ENCODE measurements around the gene GNB3.
"Not testable (repeated sequence)": the region's sequence is repeated elsewhere in the genome, so short reads cannot be mapped to it uniquely, and the experiment has no call there.

Gene GNB3

DNA sequence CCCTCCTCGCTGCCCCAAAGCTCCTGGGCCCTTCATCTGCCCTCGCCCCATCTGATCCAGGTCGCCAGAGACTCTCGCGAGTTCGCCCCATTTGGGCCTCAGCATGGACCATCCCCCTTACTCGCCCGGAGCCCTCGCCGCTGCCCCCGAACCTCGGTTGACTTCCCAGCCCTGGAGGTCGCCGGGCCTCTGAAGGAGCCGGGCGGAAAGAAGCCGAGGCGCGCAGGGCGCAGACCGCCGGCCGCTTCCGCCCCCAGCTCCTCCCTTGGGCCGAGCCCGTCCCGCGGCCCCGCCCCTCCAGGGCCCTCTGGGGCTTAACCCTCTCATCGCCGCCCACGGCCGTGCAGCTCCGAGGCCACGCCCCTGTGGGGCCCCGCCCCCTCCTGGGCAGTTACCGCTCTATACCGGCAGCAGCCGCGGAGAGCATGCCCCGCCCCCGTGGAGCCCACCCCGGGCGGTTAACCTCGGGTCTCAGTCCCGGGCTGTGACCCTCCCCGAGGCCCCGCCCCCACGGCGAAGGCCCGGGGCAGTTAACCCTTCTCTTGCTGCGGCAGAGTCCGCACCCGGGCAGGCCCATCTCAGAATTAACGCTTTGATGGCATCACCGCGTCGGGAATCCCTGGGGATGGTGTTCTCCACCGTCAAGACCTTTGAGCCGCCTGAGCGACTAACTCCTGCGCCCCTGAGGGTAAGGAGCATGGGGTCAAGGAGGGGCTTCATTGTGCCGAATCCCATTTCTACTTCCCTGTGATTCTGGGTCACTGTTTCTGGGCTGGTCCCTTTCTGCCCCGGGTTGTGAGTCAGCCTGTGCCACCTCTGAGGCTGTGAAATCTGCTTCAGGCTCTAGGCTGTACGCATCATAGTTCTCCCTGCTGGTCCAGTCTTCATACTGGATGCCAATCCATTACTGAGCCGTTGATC lies 32.6 kb downstream of the GNB3 start, which contains the start of gene SPSB2:
Gene SPSB2, minus strand, starts transcription at position 210 of the 921 bp plus-strand sequence. CDS start 402 bp downstream, outside the sequence.
- H3K4me3 ChIP-seq (ENCODE audit: low read depth, low read length), result peak within 1 kb of the TSS; percentile 72
- TF ChIP-seq, protein P1, sequence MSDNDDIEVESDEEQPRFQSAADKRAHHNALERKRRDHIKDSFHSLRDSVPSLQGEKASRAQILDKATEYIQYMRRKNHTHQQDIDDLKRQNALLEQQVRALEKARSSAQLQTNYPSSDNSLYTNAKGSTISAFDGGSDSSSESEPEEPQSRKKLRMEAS (IDR thresholded peaks at IDR 0.05; ENCODE audit: low read depth, low read length), result peak; percentile 44; the same call in 1 of the 2 replicates
- TF ChIP-seq POLR2A (IDR thresholded peaks at IDR 0.05; ENCODE audit: extremely low read depth, insufficient read length) (peak; percentile 34), MYC (IDR thresholded peaks at IDR 0.05; ENCODE audit: low read depth, low read length) (peak; percentile 58), CTCF (IDR thresholded peaks at IDR 0.05; ENCODE audit: low read depth, low read length) (no peak)
- peak; percentile 97 for DNase-seq (ENCODE audit: low read depth)

DNA sequence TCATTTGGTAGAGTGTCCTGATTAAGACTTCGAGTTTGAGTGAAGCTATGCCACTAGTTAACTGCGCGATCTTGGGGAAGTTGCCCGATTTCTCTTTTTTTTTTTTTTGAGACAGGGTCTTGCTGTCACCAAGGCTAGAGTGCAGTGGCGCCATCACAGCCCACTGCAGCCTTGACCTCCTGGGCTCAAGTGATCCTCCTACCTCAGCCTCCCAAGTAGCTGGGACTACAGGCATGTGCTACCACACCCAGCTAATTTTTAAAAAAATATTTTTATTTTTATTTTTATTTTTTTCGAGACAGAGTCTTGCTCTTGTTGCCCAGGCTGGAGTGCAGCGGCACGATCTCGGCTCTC lies 33.3 kb downstream of the GNB3 start:
- H3K4me3 ChIP-seq (ENCODE audit: low read depth, low read length), result peak overlapping the region; percentile 57
- not testable (repeated sequence) for DNase-seq (ENCODE audit: low read depth)

GRCh38 chr12:6879824-6880223 lies 39.1 kb downstream of the GNB3 start:
- DNase-seq (ENCODE audit: low read depth); H3K4me3 ChIP-seq (ENCODE audit: low read depth, low read length): not testable (repeated sequence)

DNA sequence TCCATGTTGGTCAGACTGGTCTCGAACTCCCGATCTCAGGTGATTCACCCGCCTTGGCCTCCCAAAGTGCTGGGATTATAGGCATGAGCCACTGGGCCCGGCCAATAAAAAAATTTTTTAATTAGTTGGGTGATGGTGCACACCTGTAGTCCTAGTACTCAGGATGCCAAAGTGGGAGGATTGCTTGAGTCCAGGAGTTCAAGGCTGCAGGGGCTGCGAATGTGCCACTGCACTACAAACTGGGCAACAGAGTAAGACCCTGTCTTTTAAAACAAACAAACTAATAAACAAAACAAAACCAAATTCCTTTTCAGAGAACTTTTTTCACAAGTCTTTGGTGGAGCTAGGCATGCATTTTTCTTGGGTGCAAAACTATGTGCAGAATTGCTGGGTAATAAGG lies 42.5 kb downstream of the GNB3 start:
- TF ChIP-seq POLR2A (IDR thresholded peaks at IDR 0.05; ENCODE audit: extremely low read depth, insufficient read length) (no peak), CTCF (IDR thresholded peaks at IDR 0.05; ENCODE audit: low read depth, low read length) (no peak), MYC (IDR thresholded peaks at IDR 0.05; ENCODE audit: low read depth, low read length) (no peak)
- TF ChIP-seq, protein P1 (IDR thresholded peaks at IDR 0.05; ENCODE audit: low read depth, low read length), result no peak
- H3K4me3 ChIP-seq (ENCODE audit: low read depth, low read length), result no peak overlapping the region
- DNase-seq (ENCODE audit: low read depth), result no peak

DNA sequence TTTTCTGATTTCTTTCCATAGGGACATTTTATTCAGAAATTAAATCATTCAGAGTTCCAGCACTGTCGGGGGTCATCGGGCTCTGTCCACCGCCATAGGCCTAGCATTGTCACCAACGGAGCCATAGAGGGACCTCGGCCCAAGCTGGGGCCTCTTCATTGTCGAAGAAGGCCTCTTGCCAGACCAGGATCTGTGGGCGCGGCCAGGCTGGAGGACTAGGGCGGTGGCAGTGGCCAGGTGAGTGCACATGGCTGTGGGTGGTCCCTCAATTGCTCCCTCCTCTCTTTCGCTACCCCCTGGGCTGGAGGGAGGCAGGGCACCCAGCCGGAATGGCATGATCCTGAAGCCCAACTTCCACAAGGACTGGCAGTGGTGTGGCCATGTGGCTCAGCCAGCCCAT lies 43.0 kb downstream of the GNB3 start:
- TF ChIP-seq CTCF (IDR thresholded peaks at IDR 0.05; ENCODE audit: low read depth, low read length) (no peak), MYC (IDR thresholded peaks at IDR 0.05; ENCODE audit: low read depth, low read length) (no peak), POLR2A (IDR thresholded peaks at IDR 0.05; ENCODE audit: extremely low read depth, insufficient read length) (no peak)
- TF ChIP-seq, protein P1 (IDR thresholded peaks at IDR 0.05; ENCODE audit: low read depth, low read length), result no peak
- DNase-seq (ENCODE audit: low read depth), result no peak
- no peak overlapping the region for H3K4me3 ChIP-seq (ENCODE audit: low read depth, low read length)

DNA sequence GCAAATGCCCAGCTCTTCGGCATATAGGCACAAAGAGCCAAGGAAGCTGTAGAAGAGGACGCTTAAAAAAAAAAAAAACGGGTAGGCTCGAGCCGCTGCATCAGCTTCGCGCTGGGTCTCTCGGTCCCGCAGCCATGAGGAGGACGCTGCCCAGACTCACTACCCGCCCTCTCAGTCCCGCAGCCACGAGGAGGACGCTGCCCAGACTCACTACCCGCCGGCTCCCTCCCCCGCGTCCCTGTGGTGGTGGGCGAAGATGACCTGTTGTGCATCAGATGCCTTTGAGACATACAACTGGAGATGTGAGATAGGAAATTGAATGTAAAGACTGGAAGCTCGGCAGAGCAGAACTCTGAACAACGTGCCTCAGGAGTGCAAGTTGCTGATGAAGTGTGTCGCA lies 43.8 kb downstream of the GNB3 start:
- H3K4me3 ChIP-seq (ENCODE audit: low read depth, low read length), result no peak overlapping the region
- no peak for DNase-seq (ENCODE audit: low read depth)
- TF ChIP-seq CTCF (IDR thresholded peaks at IDR 0.05; ENCODE audit: low read depth, low read length) (no peak), POLR2A (IDR thresholded peaks at IDR 0.05; ENCODE audit: extremely low read depth, insufficient read length) (no peak), MYC (IDR thresholded peaks at IDR 0.05; ENCODE audit: low read depth, low read length) (no peak)
- TF ChIP-seq, protein P1 (IDR thresholded peaks at IDR 0.05; ENCODE audit: low read depth, low read length), result no peak

DNA sequence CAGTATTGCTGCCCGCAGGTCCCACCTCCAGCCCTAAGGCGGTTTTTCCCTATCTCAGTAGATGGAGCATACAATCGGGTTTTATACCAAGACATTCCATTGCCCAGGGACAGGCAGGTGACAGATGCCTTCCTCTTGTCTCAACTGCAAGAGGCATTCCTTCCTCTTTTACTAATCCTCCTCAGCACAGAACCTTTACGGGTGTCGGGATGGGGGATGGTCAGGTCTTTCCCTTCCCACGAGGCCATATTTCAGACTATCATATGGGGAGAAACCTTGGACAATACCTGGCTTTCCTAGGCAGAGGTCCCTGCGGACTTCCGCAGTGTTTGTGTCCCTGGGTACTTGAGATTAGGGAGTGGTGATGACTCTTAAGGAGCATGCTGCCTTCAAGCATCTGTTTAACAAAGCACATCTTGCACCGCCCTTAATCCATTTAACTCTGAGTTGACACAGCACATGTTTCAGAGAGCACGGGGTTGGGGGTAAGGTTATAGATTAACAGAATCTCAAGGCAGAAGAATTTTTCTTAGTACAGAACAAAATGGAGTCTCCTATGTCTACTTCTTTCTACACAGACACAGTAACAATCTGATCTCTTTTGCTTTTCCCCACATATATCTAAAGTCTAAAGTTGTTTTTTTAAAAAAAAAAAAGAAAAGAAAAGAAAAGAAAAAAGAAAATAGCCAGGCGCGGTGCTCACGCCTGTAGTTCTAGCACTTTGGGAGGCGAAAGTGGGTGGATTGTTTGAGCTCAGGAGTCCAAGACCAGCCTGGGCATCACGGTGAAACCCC lies 45.7 kb downstream of the GNB3 start:
- not testable (repeated sequence) for DNase-seq (ENCODE audit: low read depth)

More for the DNA sequence above, 45.7 kb downstream of the GNB3 start:
- H3K4me3 ChIP-seq (ENCODE audit: low read depth, low read length), result not testable (repeated sequence)
